HG02852 (cell line): ENCODE measurements around the gene RNASEH1.
"Not testable (repeated sequence)": the region's sequence is repeated elsewhere in the genome, so short reads cannot be mapped to it uniquely, and the experiment has no call there.

Experiments
- ATAC-seq: cut with Tn5 transposase; IDR thresholded peaks from one replicate; pipeline ENCODE4 v1.9.1; 2021; ENCODE audit warnings: mild to moderate bottlenecking, moderate library complexity; ENCODE audit not compliant: unreplicated experiment

The RNASEH1 gene

GRCh38 chr2:3522961-3523421 lies 35.1 kb downstream of the RNASEH1 start:
- ATAC-seq: no peak

GRCh38 chr2:3520591-3520990 lies 37.5 kb downstream of the RNASEH1 start:
- no peak for ATAC-seq

DNA sequence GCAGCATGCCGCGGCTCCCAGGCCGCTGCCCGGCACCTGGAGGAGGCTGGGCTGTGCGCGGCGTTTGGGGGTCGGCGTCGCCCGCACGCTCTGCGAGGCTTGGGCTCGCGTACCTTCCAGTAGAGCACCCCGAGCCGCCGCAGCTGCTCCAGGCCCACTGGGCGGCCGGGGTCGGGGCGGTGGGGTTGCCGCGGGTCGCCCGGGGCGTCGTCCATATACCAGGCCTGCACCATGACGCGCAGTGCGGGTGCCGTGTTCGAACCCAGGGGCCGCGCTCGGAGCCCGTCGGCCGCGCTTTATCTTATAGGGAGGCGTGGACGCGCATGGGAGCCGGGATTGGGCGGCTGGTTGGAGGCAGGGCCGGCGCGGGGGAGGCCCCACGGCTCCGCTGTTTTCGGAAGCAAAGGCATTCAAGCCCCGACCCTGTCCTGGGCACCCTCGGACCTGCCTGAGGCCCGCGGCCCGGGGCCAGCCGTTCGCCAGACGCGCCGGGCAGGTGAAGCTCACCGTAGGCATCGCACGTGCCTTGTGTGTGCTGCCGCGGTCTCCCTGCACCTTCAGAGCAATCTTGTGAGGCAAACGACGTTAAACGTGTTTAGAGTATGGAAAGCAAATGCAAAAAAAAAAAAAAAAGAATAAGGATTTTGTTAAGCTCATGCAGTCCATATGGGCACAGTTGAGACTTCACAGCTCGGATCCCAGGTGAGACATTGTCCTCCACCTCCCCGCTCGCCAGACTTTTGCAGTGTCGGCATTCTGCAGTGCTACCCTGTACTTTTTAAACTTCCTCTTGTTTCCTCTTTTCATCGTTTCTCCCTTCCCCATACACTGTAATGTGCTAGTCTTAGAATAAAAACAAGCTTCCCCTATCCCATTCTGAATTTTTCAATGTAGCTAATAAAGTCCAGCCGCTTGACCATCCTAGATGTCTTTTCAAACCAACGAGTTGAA lies 38.6 kb downstream of the RNASEH1 start, which contains the start of gene ADI1:
ADI1 (minus strand) TSS at position 277 of the 951 bp plus-strand sequence; CDS start at position 233, 44 bp downstream.
- peak; percentile 65 for ATAC-seq

- ATAC-seq: peak; percentile 77
Measured at GRCh38 chr2:3518496-3519254, 39.5 kb downstream of the RNASEH1 start.

DNA sequence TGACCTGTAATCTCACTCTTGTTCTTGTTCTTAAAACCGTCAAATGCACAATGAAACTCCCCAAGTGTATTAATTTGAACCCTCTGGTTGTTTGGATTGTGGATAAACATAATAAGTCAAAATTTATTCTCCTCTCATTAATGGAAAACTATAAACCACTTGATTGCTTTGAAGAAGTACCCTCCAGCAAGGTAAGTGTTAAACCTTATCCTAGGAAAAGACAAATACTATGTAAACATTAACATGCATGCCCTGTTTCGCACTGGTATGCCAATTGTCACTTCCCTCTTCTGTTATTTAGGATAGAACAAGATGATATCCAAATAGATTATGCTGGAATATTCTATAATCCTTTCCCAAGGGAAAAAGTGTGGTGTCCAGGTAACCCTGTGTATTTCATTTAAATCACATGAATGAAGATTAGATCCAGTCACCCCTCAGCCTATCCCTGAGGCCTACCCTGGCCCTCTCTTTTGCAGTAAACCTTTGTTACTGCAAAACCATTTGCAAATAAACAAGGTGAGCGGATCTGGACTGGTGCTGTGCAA lies 40.1 kb downstream of the RNASEH1 start:
- no peak for ATAC-seq

GRCh38 chr2:3516831-3517230 lies 41.3 kb downstream of the RNASEH1 start:
- ATAC-seq: no peak

GRCh38 chr2:3515438-3515837 lies 42.7 kb downstream of the RNASEH1 start:
- not testable (repeated sequence) for ATAC-seq

DNA sequence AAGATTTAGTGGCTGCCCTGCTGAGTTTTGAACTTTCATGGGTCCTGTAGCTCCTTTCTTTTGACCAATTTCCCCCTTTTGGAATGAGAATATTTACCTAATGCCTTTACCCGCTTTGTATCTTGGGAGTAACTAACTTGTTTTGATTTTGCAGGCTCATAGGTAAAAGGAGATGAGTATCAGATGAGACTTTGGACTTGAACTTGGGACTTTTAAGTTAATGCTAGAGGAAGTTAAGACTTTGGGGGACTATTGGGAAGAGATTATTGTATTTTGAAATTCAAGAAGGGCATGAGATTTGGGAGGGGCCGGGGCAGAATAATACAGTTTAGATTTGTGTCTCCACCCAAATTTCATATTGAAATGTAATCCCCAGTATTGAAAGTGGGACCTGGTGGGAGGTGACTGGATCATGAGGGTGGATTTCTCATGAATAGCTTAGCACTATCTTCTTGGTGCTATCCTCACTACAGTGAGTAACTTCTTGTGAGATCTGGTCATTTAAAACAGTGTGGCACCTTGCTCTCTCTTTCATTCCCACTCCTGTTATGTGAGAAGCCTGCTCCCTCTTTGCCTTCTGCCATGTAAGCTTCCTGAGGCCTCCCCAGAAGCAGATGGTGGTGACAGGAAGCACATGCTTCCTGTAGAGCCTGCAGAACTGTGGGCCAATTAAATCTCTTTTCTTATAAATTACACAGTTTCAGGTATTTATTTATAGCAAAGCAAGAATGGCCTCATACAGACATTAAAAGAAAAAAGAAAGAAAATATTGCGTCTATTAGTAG lies 44.9 kb downstream of the RNASEH1 start:
- ATAC-seq: no peak

DNA sequence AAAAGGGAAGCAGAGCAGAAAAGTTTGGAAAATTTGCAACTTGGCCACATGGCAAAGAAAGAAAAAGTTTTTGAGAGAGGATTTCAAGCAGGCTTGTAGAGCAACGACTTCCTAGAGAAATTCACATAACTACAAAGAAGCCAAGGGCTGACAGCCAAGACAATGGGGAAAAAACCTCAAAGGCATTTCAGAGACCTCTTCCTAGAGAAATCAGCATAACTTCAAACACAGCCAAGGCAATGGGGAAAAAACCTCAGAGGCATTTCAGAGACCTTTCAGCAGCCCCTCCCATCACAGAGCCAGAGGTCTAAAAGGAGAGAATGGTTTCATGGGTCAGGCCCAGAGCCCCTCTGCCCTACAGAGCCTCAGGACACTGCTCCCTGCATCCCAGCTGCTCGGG lies 46.0 kb downstream of the RNASEH1 start:
- no peak for ATAC-seq

DNA sequence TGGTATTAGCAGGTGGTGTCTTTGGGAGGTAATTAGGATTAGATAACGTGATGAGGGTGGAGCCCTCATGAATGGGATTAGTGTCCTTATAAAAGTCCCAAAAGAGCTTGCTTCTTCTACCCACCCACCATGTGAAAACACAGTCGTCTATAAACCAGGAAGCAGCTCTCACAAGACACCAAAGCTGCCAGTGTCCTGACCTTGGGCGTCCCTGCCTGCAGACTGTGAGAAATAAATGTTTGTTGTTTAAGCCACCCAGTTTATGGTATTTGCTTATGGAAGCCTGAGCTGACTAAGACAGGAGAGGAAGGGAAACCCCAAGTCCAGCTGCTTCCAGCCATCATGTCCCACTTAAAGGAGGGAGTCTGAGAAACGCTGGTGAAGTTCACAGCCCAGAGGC lies 52.4 kb downstream of the RNASEH1 start:
- peak; percentile 62 for ATAC-seq

- ATAC-seq: no peak
Measured at GRCh38 chr2:3504741-3505140, 53.4 kb downstream of the RNASEH1 start.

GRCh38 chr2:3503483-3503882 lies 54.6 kb downstream of the RNASEH1 start:
- no peak for ATAC-seq

DNA sequence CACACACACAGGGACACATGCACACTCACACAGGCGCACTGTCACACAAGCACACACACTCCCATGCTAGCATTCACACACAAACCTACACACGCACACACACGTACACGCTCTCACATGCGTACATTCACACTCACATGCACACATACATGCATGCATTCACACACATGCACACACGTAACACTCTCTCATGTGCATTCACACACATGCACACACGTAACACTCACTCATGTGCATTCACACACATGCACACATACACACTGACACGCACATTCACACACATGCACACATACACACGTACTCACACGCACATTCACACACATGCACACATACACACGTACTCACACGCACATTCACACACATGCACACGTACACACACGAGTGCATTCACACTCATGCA lies 55.1 kb downstream of the RNASEH1 start:
- no peak for ATAC-seq

- no peak for ATAC-seq
Measured at GRCh38 chr2:3500326-3500899, 57.7 kb downstream of the RNASEH1 start.

- no peak for ATAC-seq
Measured at GRCh38 chr2:3498783-3499394, 59.2 kb downstream of the RNASEH1 start.

- ATAC-seq: not testable (repeated sequence)
Measured at GRCh38 chr2:3496708-3497080, 61.4 kb downstream of the RNASEH1 start.
